Measurements from ENCODE around the gene MALSU1.

DNA sequence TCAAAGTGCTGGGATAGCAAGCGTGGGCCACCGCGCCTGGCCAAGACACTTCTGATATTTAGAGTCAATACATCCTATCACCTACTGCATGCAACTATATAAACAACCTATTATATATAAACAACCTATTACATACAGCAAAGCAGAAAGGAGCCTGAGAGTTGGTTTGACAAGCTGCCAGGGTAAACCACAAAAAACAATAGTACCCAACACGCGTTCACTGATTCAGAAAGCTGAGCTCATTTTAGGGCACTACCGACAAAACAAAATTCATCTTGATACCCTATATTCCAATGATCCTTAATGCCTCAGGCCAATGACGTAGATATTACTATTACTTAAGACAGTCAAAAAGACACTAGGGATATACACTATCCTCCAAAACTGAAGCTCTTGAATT is 16.2 kb downstream of the MALSU1 start:
- TF ChIP-seq, protein P1, sequence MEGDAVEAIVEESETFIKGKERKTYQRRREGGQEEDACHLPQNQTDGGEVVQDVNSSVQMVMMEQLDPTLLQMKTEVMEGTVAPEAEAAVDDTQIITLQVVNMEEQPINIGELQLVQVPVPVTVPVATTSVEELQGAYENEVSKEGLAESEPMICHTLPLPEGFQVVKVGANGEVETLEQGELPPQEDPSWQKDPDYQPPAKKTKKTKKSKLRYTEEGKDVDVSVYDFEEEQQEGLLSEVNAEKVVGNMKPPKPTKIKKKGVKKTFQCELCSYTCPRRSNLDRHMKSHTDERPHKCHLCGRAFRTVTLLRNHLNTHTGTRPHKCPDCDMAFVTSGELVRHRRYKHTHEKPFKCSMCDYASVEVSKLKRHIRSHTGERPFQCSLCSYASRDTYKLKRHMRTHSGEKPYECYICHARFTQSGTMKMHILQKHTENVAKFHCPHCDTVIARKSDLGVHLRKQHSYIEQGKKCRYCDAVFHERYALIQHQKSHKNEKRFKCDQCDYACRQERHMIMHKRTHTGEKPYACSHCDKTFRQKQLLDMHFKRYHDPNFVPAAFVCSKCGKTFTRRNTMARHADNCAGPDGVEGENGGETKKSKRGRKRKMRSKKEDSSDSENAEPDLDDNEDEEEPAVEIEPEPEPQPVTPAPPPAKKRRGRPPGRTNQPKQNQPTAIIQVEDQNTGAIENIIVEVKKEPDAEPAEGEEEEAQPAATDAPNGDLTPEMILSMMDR (IDR thresholded peaks at IDR 0.05) = no peak
- no peak for TF ChIP-seq POLR2A (IDR thresholded peaks at IDR 0.05)
